GM12864 (cell line): ENCODE measurements around the gene PLXNB1.

ENCODE experiments used
- DNase-seq: peaks from one replicate; pipeline ENCODE4 v3.0.0-alpha.2; 2011; ENCODE audit warnings: low read depth
- H3K4me3 ChIP-seq: 2 replicates; pipeline ENCODE4 v1.5.1; 2011; ENCODE audit warnings: mild to moderate bottlenecking, low read depth, low read length, control low read depth
- TF ChIP-seq, protein P1 (sequence below): IDR thresholded peaks from 2 replicates; pipeline ENCODE4 v1.5.1; 2011; ENCODE audit warnings: low read depth, mild to moderate bottlenecking, moderate library complexity, low read length, control low read depth, inconsistent platforms; ENCODE audit errors: missing control alignments

The PLXNB1 gene

DNA sequence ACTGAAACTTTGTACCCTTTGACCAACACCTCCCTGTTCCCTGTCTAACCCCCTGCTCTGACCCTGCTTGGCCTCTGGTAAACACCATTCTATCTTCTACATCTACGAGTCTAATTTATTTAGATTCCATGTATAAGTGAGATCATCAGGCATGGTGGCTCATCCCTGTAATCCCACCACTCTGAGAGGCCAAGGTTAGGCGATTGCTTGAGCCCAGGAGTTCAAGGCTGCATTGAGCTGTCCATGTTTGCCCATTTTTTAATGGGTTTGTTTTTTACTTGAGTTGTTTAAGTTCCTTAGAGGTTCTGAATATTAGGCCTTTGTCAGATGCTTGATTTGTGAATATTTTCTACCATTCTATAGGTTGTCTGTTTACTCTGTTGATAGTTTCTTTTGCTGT is 40.9 kb downstream of the PLXNB1 start:
- no peak for DNase-seq
- TF ChIP-seq, protein P1, sequence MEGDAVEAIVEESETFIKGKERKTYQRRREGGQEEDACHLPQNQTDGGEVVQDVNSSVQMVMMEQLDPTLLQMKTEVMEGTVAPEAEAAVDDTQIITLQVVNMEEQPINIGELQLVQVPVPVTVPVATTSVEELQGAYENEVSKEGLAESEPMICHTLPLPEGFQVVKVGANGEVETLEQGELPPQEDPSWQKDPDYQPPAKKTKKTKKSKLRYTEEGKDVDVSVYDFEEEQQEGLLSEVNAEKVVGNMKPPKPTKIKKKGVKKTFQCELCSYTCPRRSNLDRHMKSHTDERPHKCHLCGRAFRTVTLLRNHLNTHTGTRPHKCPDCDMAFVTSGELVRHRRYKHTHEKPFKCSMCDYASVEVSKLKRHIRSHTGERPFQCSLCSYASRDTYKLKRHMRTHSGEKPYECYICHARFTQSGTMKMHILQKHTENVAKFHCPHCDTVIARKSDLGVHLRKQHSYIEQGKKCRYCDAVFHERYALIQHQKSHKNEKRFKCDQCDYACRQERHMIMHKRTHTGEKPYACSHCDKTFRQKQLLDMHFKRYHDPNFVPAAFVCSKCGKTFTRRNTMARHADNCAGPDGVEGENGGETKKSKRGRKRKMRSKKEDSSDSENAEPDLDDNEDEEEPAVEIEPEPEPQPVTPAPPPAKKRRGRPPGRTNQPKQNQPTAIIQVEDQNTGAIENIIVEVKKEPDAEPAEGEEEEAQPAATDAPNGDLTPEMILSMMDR, result no peak
- H3K4me3 ChIP-seq, result no peak overlapping the region

DNA sequence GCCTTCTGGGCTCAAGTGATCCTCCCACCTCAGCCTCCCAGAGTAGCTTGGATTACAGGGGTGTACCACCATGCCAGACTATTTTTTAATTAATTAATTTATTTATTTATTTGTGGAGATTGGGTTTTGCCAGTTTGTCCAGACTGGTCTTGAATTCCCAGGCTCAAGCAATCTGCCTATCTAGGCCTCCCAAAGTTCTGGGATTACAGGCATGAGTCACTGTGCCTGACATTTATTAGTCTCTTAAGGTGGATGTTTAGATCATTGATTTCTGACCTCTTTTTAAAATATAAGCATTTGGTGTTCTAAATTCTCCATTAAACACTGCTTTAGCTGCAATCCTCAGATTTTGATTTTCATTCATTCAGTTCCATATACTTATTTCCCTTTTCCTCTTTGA is 42.3 kb downstream of the PLXNB1 start:
- DNase-seq, result no peak
- no peak overlapping the region for H3K4me3 ChIP-seq
- TF ChIP-seq, protein P1, result no peak

GRCh38 chr3:48372862-48373435 is 56.9 kb downstream of the PLXNB1 start:
- TF ChIP-seq, protein P1, result no peak
- H3K4me3 ChIP-seq, result no peak overlapping the region
- DNase-seq, result no peak

- DNase-seq, result no peak
- TF ChIP-seq, protein P1, result no peak
- H3K4me3 ChIP-seq, result no peak overlapping the region
Observed at GRCh38 chr3:48372377-48372770, 57.5 kb downstream of the PLXNB1 start.

DNA sequence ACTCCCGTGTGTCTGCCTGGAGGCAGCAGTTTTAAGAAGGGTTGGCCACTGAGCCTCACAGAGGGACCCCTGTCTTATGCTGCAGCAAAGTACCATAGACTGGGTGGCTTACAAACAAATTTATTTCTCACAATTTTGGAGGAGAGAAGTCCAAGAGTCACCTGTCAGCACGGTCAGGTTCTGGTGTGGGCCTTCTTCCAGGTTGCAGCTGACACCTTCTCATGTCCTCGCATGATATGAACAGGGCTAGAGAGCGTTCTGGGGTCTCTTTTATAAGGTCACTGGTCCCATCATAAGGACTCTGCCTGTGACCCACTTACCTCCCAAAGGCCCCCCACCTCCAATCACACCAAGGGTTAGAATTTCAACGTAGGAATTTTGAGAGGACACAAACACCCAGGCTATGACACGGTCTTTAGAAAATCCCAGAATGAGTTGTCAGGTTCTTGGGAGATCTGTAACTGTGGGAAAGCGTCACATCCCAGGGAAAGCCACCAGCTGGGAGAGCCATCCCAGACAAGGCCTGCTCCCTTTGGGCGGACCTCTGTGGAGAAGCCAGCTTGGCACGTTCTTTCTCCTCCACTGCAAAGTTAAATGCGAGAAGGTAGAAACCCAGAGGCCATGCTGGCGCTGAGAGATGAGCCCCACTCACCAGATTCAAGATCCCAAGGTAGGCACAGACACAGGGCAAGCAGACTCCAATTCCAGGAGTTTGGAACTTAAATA is 58.1 kb downstream of the PLXNB1 start, which contains the start of gene FBXW12:
TSS of gene FBXW12 (plus strand) at position 569 of the 726 bp plus-strand sequence. CDS start 549 bp downstream, outside the sequence.
- DNase-seq, result no peak
- TF ChIP-seq, protein P1, result no peak
- H3K4me3 ChIP-seq, result no peak within 1 kb of the TSS

DNA sequence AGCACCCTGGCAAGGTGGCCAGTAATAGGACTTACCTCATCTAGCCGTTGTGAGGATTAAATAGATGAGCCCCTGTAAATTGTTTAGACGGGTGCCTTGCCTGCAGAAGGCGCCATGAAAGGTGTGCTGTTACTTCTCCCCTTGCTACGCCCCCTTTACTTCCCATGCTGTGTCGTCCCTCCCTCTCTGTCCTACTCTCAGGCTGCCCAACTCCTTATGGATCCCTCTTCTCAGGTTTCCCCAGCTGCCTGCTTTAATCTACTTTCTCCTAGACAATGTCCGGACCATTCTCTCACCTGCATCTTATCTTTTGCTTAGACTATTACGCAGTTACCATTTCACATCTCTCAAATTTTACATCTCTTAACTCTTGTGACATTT is 59.6 kb downstream of the PLXNB1 start:
- H3K4me3 ChIP-seq, result no peak overlapping the region
- TF ChIP-seq, protein P1, result no peak

DNA sequence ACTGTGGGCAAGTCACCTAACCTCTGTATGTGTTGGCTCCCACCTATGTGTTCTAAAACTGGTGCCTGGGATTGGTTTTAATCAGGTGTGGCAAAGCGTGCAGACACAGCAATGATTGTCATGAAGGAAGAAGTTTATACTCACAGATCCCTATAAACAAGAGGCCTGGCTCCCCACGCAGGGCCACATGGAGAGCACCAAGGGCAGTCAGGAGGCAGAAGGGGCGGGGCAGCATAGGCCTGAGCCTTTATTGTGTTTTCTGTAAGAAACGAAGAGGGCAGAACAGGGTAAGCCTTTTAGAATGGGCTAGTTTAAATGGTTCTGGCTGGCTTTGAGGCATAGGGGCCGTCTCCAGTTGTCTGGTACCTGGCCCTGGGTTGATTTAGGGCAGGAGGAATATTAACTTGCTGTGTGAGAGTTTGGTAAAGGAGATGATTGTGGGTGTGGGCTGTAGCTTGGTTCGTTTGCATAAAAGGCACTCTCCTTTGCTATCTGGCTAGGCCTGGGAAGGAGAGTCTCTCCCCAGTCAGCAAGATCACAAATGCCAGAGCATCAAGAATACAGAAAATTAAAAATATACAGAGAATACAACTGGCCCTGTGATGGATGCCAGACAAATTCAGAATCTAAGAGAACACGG is 60.1 kb downstream of the PLXNB1 start:
- H3K4me3 ChIP-seq, result no peak overlapping the region
- TF ChIP-seq, protein P1, result no peak
- no peak for DNase-seq

More for the DNA sequence above, 59.6 kb downstream of the PLXNB1 start:
- no peak for DNase-seq
